ENCODE measurements around the gene CGREF1. TPM values are rescaled to one million over a fixed set of nuclear protein-coding genes. Genes with fewer than 3 reads are reported as not detected.

The CGREF1 gene
- total RNA-seq, 6 experiments from 2014 or later, result 2.5 to 33.2 (median 7.7) TPM

DNA sequence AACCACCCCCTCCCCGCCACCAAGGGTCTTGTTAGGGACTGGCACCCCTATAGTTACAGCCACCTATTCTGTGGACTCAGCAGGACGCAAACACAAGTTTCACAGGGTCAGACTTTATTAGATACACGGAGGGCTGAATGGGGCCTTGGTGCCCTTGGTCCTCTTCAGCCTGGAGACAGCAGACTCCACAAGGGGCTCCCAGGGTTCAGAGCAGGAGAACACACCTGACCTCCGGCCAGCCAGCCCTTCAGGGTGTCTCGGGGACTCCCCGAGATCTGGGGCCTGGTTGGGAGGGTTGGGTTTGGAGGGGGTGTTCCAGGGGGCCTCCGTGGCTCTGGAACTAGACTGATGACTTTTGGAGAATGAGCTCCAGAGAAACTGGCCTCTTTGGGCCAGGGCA is 17.8 kb upstream of the CGREF1 start:
- intact Hi-C loops (cut with DNase I), result loop anchor here in 1 of 2 donors (10.0 kb wide), 1 partner anchor 138 kb away; the partner anchor contains the start of gene DNAJC5G
- DNase-seq (no peak), ATAC-seq (no peak)
- TF ChIP-seq CTCF (IDR thresholded peaks at IDR 0.05) (no peak), POLR2A (IDR thresholded peaks at IDR 0.05) (no peak)
- H3K4me1 ChIP-seq, result peaks cover 0 to 13% (median 4%) of the 10 kb centered on the region in 4 donors
- H3K27me3 ChIP-seq, result no peaks in the 10 kb centered on the region
- H3K4me3 ChIP-seq, result no peak overlapping the region
- H3K9me3 ChIP-seq, result no peaks in the 10 kb centered on the region
- H3K27ac ChIP-seq, result no peak overlapping the region
- 96% methylated on average over 3 of the region's 7 CpGs for WGBS (ENCODE audit: insufficient coverage, low coverage, low lambda C conversion rate, missing lambda C conversion rate)
- peaks cover 0 to 8% (median 3%) of the 10 kb centered on the region in 4 donors for H3K36me3 ChIP-seq

- ATAC-seq (no peak), DNase-seq (no peak)
- intact Hi-C loops (cut with DNase I), result loop anchor here in 1 of 2 donors (10.0 kb wide), 1 partner anchor 139 kb away; the partner anchor contains the start of gene DNAJC5G
- no peaks in the 10 kb centered on the region for H3K9me3 ChIP-seq
- H3K27ac ChIP-seq, result no peak overlapping the region
- 74% methylated on average over 11 of the region's 12 CpGs for WGBS (ENCODE audit: insufficient coverage, low coverage, low lambda C conversion rate, missing lambda C conversion rate)
- no peaks in the 10 kb centered on the region for H3K27me3 ChIP-seq
- TF ChIP-seq POLR2A (IDR thresholded peaks at IDR 0.05) (no peak), CTCF (IDR thresholded peaks at IDR 0.05) (no peak)
- H3K4me1 ChIP-seq, result peaks cover 0 to 13% (median 4%) of the 10 kb centered on the region in 4 donors
- peaks cover 0 to 21% (median 13%) of the 10 kb centered on the region in 4 donors for H3K36me3 ChIP-seq
- no peak overlapping the region for H3K4me3 ChIP-seq
Measured at GRCh38 chr2:27135478-27135955, 16.6 kb upstream of the CGREF1 start.

GRCh38 chr2:27134781-27135477 is 16.0 kb upstream of the CGREF1 start:
- H3K4me3 ChIP-seq, result peak overlapping the region; percentile 92 to 97 (median 96)
- peaks cover 0 to 24% (median 18%) of the 10 kb centered on the region in 4 donors for H3K36me3 ChIP-seq
- ATAC-seq (no peak), DNase-seq (no peak)
- WGBS (ENCODE audit: insufficient coverage, low coverage, low lambda C conversion rate, missing lambda C conversion rate), result 51% methylated on average over 14 of the region's 33 CpGs
- no peaks in the 10 kb centered on the region for H3K27me3 ChIP-seq
- no peak for TF ChIP-seq CTCF (IDR thresholded peaks at IDR 0.05)
- no peak for TF ChIP-seq POLR2A (IDR thresholded peaks at IDR 0.05)
- H3K4me1 ChIP-seq, result peaks cover 0 to 13% (median 4%) of the 10 kb centered on the region in 4 donors
- no peaks in the 10 kb centered on the region for H3K9me3 ChIP-seq
- peak overlapping the region in 2 of 3 donors; percentile 72 to 81 for H3K27ac ChIP-seq
- intact Hi-C loops (cut with DNase I), result loop anchor here in 1 of 2 donors (10.0 kb wide), 1 partner anchor 140 kb away; the partner anchor contains the start of gene DNAJC5G

- Histone ChIP-seq H3K27ac (peak within 1 kb of the TSS; percentile 72 to 84 (median 81)), H3K27me3 (no peaks in the 10 kb centered on the region), H3K4me3 (peak within 1 kb of the TSS; percentile 92 to 97 (median 96)), H3K9me3 (no peaks in the 10 kb centered on the region), H3K36me3 (peaks cover 0 to 29% (median 19%) of the 10 kb centered on the region in 4 donors), H3K4me1 (peaks cover 0 to 13% (median 4%) of the 10 kb centered on the region in 4 donors)
- DNase-seq, result peak; percentile 98
- intact Hi-C loops (cut with DNase I), result loop anchor here in 1 of 2 donors (10.0 kb wide), 1 partner anchor 141 kb away; the partner anchor contains the start of gene DNAJC5G
- peak; percentile 91 to 96 (median 92) for ATAC-seq
- WGBS (ENCODE audit: insufficient coverage, low coverage, low lambda C conversion rate, missing lambda C conversion rate), result 0% methylated on average over 16 of the region's 86 CpGs
- TF ChIP-seq CTCF (IDR thresholded peaks at IDR 0.05) (peak in 1 of 4 donors; percentile 7), POLR2A (IDR thresholded peaks at IDR 0.05) (peak; percentile 86)
Measured at GRCh38 chr2:27133905-27134780, 15.2 kb upstream of the CGREF1 start, which contains the start of gene PREB. TSS of gene PREB (minus strand) at chr2:27134636. CDS start at chr2:27134421, 215 bp downstream.
